Activated CD4-positive, alpha-beta memory T cell treated with anti-CD3 and anti-CD28 coated beads, Interleukin-2, amount 10 ng/mL, durations not matched to agents 7 days and 5 days (primary cell): ENCODE results near the gene CAMK2N1. TPM values are rescaled to one million over a fixed set of nuclear protein-coding genes. Genes with fewer than 3 reads are reported as not detected.

ENCODE experiments used
- CTCF ChIA-PET: fragments of 350-600 bp; sonication (Branson Sonifier 250); formaldehyde crosslinking; loops from one replicate; lab custom pipeline; 2021; ENCODE audit warnings: antibody characterized with exemption, inconsistent platforms; lab: Charles Lee
- POLR2A ChIA-PET: fragments of 350-600 bp; sonication (Branson Sonifier 250); formaldehyde crosslinking; loops from one replicate; lab custom pipeline; 2021; ENCODE audit warnings: antibody characterized with exemption; lab: Charles Lee
- DNase-seq: peaks from one replicate; pipeline ENCODE4 v3.0.0-alpha.2; 2020
- H3K27ac Mint-ChIP-seq: one replicate; pipeline ENCODE4 v1.8.0; 2021; ENCODE audit warnings: mild to moderate bottlenecking, mixed read lengths
- H3K27me3 Mint-ChIP-seq: one replicate; pipeline ENCODE4 v1.8.0; 2021; ENCODE audit warnings: mixed read lengths
- H3K36me3 Mint-ChIP-seq: one replicate; pipeline ENCODE4 v1.8.0; 2021; ENCODE audit warnings: low read depth, mixed read lengths
- H3K4me1 Mint-ChIP-seq: one replicate; pipeline ENCODE4 v1.8.0; 2021; ENCODE audit warnings: mixed read lengths
- H3K4me3 Mint-ChIP-seq: one replicate; pipeline ENCODE4 v1.8.0; 2021; ENCODE audit warnings: mild to moderate bottlenecking, mixed read lengths
- H3K9me3 Mint-ChIP-seq: one replicate; pipeline ENCODE4 v1.8.0; 2021; ENCODE audit warnings: mixed read lengths
- total RNA-seq, 2 experiments: library from RNA; stranded (reverse); gene quantifications; one replicate each; pipeline ENCODE4 v1.2.3, GENCODE V29; 2021

CAMK2N1 gene
- total RNA-seq, 2 experiments from 2014 or later: 0.63 to 0.88 TPM

DNA sequence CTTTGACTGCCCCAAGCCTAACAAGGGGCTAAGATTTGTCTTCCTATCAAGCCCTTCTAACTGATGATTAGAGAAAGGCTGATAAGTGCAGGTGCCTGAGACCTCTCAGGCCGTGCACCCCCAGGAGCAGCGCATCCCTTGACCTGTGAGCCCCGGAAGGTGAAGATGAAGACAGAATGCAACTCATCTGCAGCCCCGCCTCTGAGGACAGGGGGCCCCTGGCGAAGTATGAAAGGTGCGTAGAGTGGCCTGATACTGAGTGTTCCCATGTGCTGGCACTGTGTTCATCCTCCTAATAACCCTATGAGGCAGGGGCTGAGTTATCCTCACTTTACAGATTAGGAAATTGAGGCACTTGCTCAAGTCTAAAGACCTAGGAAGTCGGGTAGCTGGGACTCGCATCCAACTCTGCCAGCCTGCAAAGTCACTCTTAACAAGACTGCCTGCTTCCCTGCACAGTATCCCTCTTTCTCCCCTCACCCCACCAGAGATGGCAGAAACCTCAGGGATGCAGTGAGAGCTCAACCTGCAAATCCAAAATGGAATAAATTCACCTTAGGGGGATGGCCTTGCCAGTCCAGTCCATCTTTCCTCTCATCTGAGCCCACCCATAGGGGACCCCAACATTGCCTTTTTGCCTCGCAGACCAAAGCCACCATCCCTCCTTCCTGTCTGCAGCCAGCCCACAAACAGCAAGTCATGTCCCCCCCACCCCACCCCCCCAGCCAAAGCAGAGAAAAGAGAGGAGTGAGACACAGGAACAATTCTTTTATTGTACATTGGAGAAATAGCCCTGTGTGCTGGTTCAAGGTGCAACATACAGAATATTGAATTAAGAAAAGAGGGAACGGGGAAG is 4.1 kb downstream of the CAMK2N1 start:
- CTCF ChIA-PET: interaction anchor here (0.9 kb wide), 1 partner anchor 40 kb away, joined by 3 read pairs; no protein-coding TSS in a partner anchor
- no peaks in the 10 kb centered on the region for H3K36me3 Mint-ChIP-seq

GRCh38 chr1:20480951-20481617 is 4.9 kb downstream of the CAMK2N1 start:
- ChIA-PET CTCF (no interaction called here), POLR2A (no interaction called here)
- no peak overlapping the region for H3K4me3 Mint-ChIP-seq
- no peaks in the 10 kb centered on the region for H3K36me3 Mint-ChIP-seq
- H3K9me3 Mint-ChIP-seq: no peaks in the 10 kb centered on the region
- H3K27ac Mint-ChIP-seq: no peak overlapping the region
- DNase-seq: no peak
- peaks cover 73% of the 10 kb centered on the region for H3K27me3 Mint-ChIP-seq
- H3K4me1 Mint-ChIP-seq: peaks cover 9% of the 10 kb centered on the region

More for the DNA sequence above, 4.1 kb downstream of the CAMK2N1 start:
- H3K4me3 Mint-ChIP-seq: no peak overlapping the region
- POLR2A ChIA-PET: no interaction called here
- no peaks in the 10 kb centered on the region for H3K9me3 Mint-ChIP-seq
- peaks cover 9% of the 10 kb centered on the region for H3K4me1 Mint-ChIP-seq
- peaks cover 68% of the 10 kb centered on the region for H3K27me3 Mint-ChIP-seq
- DNase-seq: no peak
- no peak overlapping the region for H3K27ac Mint-ChIP-seq

DNA sequence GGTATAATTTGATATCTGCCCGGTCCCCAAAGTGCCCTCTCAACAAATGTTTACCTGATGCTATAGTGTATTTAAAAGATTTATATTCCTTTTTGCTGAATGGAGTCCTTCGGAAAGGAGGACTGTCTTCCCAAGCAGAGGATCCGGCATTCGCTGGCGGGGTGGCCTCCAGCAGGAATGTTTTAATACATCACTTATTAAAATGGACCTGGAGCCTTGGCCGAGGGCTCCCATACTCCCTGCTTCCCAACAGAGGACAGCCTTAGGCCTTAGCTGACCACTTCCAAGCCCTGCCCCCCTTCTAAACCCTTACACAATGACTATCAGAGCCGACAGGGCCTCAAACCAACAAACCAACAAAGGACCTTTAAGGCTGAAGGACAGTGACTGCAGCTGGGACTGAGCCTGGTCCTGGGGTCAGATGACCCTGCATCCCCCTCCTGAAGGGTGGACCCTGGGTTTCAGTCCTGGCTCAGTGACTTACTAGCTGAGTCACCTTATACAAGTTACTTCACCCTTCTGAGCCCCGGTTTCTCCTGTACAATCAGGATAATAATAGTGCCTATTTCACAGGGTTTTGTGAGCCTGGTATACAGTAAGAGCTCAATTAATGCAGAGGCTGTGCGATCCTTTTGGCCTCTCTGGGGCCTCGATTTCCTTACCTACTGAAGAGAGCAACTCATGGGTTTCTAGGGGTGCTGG is 5.6 kb downstream of the CAMK2N1 start:
- H3K9me3 Mint-ChIP-seq: no peaks in the 10 kb centered on the region
- ChIA-PET POLR2A (no interaction called here), CTCF (no interaction called here)
- H3K27ac Mint-ChIP-seq: no peak overlapping the region
- peaks cover 6% of the 10 kb centered on the region for H3K4me1 Mint-ChIP-seq
- no peak overlapping the region for H3K4me3 Mint-ChIP-seq
- no peaks in the 10 kb centered on the region for H3K36me3 Mint-ChIP-seq
- DNase-seq: no peak
- H3K27me3 Mint-ChIP-seq: peaks cover 76% of the 10 kb centered on the region

- H3K36me3 Mint-ChIP-seq: no peaks in the 10 kb centered on the region
- peaks cover 6% of the 10 kb centered on the region for H3K4me1 Mint-ChIP-seq
- peaks cover 80% of the 10 kb centered on the region for H3K27me3 Mint-ChIP-seq
- no peak overlapping the region for H3K4me3 Mint-ChIP-seq
- no peaks in the 10 kb centered on the region for H3K9me3 Mint-ChIP-seq
- no peak for DNase-seq
- no peak overlapping the region for H3K27ac Mint-ChIP-seq
- CTCF ChIA-PET: no interaction called here
- POLR2A ChIA-PET: no interaction called here
Observed at GRCh38 chr1:20479840-20480239, 6.2 kb downstream of the CAMK2N1 start.

GRCh38 chr1:20478057-20478635 is 7.9 kb downstream of the CAMK2N1 start:
- Mint-ChIP-seq H3K9me3 (no peaks in the 10 kb centered on the region), H3K4me1 (no peaks in the 10 kb centered on the region), H3K27ac (no peak overlapping the region), H3K4me3 (no peak overlapping the region), H3K27me3 (peaks cover 80% of the 10 kb centered on the region), H3K36me3 (no peaks in the 10 kb centered on the region)
- ChIA-PET POLR2A (no interaction called here), CTCF (no interaction called here)
- DNase-seq: no peak

GRCh38 chr1:20477348-20478056 is 8.5 kb downstream of the CAMK2N1 start:
- no peak for DNase-seq
- no peaks in the 10 kb centered on the region for H3K36me3 Mint-ChIP-seq
- ChIA-PET POLR2A (no interaction called here), CTCF (no interaction called here)
- no peaks in the 10 kb centered on the region for H3K4me1 Mint-ChIP-seq
- no peak overlapping the region for H3K27ac Mint-ChIP-seq
- H3K9me3 Mint-ChIP-seq: no peaks in the 10 kb centered on the region
- no peak overlapping the region for H3K4me3 Mint-ChIP-seq
- H3K27me3 Mint-ChIP-seq: peaks cover 76% of the 10 kb centered on the region

- H3K4me3 Mint-ChIP-seq: no peak overlapping the region
- H3K27me3 Mint-ChIP-seq: peaks cover 69% of the 10 kb centered on the region
- ChIA-PET CTCF (no interaction called here), POLR2A (no interaction called here)
- H3K27ac Mint-ChIP-seq: no peak overlapping the region
- DNase-seq: no peak
- no peaks in the 10 kb centered on the region for H3K36me3 Mint-ChIP-seq
- H3K9me3 Mint-ChIP-seq: no peaks in the 10 kb centered on the region
- H3K4me1 Mint-ChIP-seq: no peaks in the 10 kb centered on the region
Observed at GRCh38 chr1:20476265-20477038, 9.6 kb downstream of the CAMK2N1 start.

DNA sequence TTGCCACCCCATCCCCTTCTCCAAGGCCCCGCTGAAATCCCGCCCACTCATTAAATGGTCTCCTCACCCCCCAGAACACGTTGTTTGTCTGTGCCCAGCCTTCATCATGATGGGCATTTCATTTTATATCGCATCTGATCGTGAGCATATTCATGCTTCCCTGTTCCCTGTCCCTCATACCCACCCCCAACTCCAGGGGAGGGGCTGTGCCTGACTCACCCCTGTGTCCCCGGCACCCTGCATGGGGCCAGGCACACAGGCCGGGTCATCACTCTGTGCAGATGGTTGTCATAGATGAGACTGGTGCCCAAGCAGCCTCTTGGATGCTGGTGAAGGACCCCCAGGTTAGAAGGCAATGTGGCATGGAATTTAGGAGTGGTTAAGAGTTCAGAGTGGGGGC is 11.0 kb downstream of the CAMK2N1 start:
- ChIA-PET POLR2A (no interaction called here), CTCF (no interaction called here)
- Mint-ChIP-seq H3K4me1 (no peaks in the 10 kb centered on the region), H3K27ac (no peak overlapping the region), H3K36me3 (no peaks in the 10 kb centered on the region), H3K27me3 (peaks cover 60% of the 10 kb centered on the region), H3K4me3 (no peak overlapping the region), H3K9me3 (no peaks in the 10 kb centered on the region)
- DNase-seq: no peak

GRCh38 chr1:20474333-20474975 is 11.6 kb downstream of the CAMK2N1 start:
- DNase-seq: no peak
- Mint-ChIP-seq H3K9me3 (no peaks in the 10 kb centered on the region), H3K36me3 (no peaks in the 10 kb centered on the region), H3K27ac (no peak overlapping the region), H3K4me1 (no peaks in the 10 kb centered on the region), H3K27me3 (peaks cover 58% of the 10 kb centered on the region), H3K4me3 (no peak overlapping the region)
- ChIA-PET POLR2A (no interaction called here), CTCF (no interaction called here)

GRCh38 chr1:20473894-20474293 is 12.1 kb downstream of the CAMK2N1 start:
- Mint-ChIP-seq H3K4me3 (no peak overlapping the region), H3K9me3 (no peaks in the 10 kb centered on the region), H3K27me3 (peaks cover 56% of the 10 kb centered on the region), H3K27ac (no peak overlapping the region), H3K36me3 (no peaks in the 10 kb centered on the region), H3K4me1 (no peaks in the 10 kb centered on the region)
- ChIA-PET POLR2A (no interaction called here), CTCF (no interaction called here)
- no peak for DNase-seq

GRCh38 chr1:20472860-20473711 is 12.9 kb downstream of the CAMK2N1 start:
- H3K27ac Mint-ChIP-seq: no peak overlapping the region

More at GRCh38 chr1:20472860-20473711, 12.9 kb downstream of the CAMK2N1 start:
- no peaks in the 10 kb centered on the region for H3K9me3 Mint-ChIP-seq
- peaks cover 51% of the 10 kb centered on the region for H3K27me3 Mint-ChIP-seq
- ChIA-PET CTCF (no interaction called here), POLR2A (no interaction called here)
- H3K36me3 Mint-ChIP-seq: no peaks in the 10 kb centered on the region
- no peak overlapping the region for H3K4me3 Mint-ChIP-seq
- H3K4me1 Mint-ChIP-seq: no peaks in the 10 kb centered on the region
- DNase-seq: no peak
